ENCODE measurements around the gene HCST.

HCST gene

DNA sequence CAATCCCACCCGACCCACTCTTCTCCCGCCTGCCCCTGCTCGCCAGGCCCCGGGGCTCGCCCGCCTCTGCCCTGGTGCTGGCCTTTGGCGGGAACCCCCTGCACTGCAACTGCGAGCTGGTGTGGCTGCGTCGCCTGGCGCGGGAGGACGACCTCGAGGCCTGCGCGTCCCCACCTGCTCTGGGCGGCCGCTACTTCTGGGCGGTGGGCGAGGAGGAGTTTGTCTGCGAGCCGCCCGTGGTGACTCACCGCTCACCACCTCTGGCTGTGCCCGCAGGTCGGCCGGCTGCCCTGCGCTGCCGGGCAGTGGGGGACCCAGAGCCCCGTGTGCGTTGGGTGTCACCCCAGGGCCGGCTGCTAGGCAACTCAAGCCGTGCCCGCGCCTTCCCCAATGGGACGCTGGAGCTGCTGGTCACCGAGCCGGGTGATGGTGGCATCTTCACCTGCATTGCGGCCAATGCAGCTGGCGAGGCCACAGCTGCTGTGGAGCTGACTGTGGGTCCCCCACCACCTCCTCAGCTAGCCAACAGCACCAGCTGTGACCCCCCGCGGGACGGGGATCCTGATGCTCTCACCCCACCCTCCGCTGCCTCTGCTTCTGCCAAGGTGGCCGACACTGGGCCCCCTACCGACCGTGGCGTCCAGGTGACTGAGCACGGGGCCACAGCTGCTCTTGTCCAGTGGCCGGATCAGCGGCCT is 37.9 kb downstream of the HCST start:
- TF ChIP-seq SPI1 (IDR thresholded peaks at IDR 0.05; ENCODE audit: borderline replicate concordance, low read depth) (no peak), POLR2AphosphoS5 (IDR thresholded peaks at IDR 0.05; ENCODE audit: low read depth) (no peak), GABPA (IDR thresholded peaks at IDR 0.05; ENCODE audit: low read depth) (no peak)
- TF ChIP-seq, protein P1, sequence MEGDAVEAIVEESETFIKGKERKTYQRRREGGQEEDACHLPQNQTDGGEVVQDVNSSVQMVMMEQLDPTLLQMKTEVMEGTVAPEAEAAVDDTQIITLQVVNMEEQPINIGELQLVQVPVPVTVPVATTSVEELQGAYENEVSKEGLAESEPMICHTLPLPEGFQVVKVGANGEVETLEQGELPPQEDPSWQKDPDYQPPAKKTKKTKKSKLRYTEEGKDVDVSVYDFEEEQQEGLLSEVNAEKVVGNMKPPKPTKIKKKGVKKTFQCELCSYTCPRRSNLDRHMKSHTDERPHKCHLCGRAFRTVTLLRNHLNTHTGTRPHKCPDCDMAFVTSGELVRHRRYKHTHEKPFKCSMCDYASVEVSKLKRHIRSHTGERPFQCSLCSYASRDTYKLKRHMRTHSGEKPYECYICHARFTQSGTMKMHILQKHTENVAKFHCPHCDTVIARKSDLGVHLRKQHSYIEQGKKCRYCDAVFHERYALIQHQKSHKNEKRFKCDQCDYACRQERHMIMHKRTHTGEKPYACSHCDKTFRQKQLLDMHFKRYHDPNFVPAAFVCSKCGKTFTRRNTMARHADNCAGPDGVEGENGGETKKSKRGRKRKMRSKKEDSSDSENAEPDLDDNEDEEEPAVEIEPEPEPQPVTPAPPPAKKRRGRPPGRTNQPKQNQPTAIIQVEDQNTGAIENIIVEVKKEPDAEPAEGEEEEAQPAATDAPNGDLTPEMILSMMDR (IDR thresholded peaks at IDR 0.05; ENCODE audit: insufficient read depth, low read length), result no peak
- TF ChIP-seq, protein P2, sequence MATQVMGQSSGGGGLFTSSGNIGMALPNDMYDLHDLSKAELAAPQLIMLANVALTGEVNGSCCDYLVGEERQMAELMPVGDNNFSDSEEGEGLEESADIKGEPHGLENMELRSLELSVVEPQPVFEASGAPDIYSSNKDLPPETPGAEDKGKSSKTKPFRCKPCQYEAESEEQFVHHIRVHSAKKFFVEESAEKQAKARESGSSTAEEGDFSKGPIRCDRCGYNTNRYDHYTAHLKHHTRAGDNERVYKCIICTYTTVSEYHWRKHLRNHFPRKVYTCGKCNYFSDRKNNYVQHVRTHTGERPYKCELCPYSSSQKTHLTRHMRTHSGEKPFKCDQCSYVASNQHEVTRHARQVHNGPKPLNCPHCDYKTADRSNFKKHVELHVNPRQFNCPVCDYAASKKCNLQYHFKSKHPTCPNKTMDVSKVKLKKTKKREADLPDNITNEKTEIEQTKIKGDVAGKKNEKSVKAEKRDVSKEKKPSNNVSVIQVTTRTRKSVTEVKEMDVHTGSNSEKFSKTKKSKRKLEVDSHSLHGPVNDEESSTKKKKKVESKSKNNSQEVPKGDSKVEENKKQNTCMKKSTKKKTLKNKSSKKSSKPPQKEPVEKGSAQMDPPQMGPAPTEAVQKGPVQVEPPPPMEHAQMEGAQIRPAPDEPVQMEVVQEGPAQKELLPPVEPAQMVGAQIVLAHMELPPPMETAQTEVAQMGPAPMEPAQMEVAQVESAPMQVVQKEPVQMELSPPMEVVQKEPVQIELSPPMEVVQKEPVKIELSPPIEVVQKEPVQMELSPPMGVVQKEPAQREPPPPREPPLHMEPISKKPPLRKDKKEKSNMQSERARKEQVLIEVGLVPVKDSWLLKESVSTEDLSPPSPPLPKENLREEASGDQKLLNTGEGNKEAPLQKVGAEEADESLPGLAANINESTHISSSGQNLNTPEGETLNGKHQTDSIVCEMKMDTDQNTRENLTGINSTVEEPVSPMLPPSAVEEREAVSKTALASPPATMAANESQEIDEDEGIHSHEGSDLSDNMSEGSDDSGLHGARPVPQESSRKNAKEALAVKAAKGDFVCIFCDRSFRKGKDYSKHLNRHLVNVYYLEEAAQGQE (IDR thresholded peaks at IDR 0.05; ENCODE audit: insufficient replicate concordance, low read depth), result no peak
- Histone ChIP-seq H3K27me3 (ENCODE audit: insufficient read depth, poor library complexity, severe bottlenecking) (peaks cover 19% of the 10 kb centered on the region), H3K27ac (replicated peaks) (no peak overlapping the region), H3K4me3 (replicated peaks; ENCODE audit: insufficient read depth, low read length) (no peak overlapping the region)
- no peak for DNase-seq (ENCODE audit: low read depth in 1 of 2, low spot score in 1 of 2)

DNA sequence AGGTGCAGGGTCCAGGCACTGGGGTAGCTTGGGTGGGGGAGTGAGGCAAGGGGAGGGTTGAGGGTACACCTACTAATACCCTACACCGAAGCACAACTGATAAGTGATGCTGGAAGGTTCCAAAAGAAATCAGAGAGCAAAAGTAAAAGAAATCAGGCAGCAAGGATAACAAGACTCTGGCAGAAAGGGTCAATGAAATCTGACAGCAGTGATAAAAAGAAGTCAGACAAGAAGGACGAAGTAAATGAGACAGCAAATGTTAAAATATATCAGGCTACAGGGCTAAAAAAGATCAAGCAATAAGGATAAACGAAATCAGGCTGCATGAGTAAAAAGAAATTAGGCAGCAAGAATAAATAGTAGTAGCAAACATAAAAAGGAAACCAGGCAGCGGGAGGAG is 38.5 kb downstream of the HCST start:
- TF ChIP-seq, protein P2 (IDR thresholded peaks at IDR 0.05; ENCODE audit: insufficient replicate concordance, low read depth), result no peak
- no peak for TF ChIP-seq GABPA (IDR thresholded peaks at IDR 0.05; ENCODE audit: low read depth)
- no peak for TF ChIP-seq POLR2AphosphoS5 (IDR thresholded peaks at IDR 0.05; ENCODE audit: low read depth)
- TF ChIP-seq, protein P1 (IDR thresholded peaks at IDR 0.05; ENCODE audit: insufficient read depth, low read length), result no peak
- no peak for TF ChIP-seq SPI1 (IDR thresholded peaks at IDR 0.05; ENCODE audit: borderline replicate concordance, low read depth)
- Histone ChIP-seq H3K4me3 (replicated peaks; ENCODE audit: insufficient read depth, low read length) (no peak overlapping the region), H3K27me3 (ENCODE audit: insufficient read depth, poor library complexity, severe bottlenecking) (peaks cover 15% of the 10 kb centered on the region), H3K27ac (replicated peaks) (no peak overlapping the region)
- no peak for DNase-seq (ENCODE audit: low read depth in 1 of 2, low spot score in 1 of 2)

DNA sequence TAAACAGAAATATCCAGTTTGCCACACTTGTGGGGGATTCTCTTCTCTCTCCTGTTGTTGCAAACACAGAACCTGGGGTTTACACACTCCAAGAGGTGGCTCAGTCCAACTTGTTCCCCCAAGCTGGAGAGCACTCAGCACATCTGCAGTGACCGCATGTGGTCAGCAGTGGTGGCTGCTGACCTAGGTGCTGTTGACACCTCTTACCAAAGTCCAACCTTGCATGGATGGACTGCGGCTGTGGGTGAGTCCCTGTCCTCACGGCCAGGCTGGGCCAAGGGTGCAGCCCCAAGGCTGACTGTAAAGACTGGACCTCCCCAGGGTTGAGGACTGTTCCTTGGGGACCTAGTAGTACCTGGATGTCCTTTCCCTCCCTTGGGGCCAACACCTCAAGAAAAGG is 39.9 kb downstream of the HCST start:
- no peak for TF ChIP-seq SPI1 (IDR thresholded peaks at IDR 0.05; ENCODE audit: borderline replicate concordance, low read depth)
- no peak for TF ChIP-seq GABPA (IDR thresholded peaks at IDR 0.05; ENCODE audit: low read depth)
- no peak for TF ChIP-seq POLR2AphosphoS5 (IDR thresholded peaks at IDR 0.05; ENCODE audit: low read depth)
- TF ChIP-seq, protein P2 (IDR thresholded peaks at IDR 0.05; ENCODE audit: insufficient replicate concordance, low read depth), result no peak
- TF ChIP-seq, protein P1 (IDR thresholded peaks at IDR 0.05; ENCODE audit: insufficient read depth, low read length), result no peak
- Histone ChIP-seq H3K27ac (replicated peaks) (no peak overlapping the region), H3K4me3 (replicated peaks; ENCODE audit: insufficient read depth, low read length) (no peak overlapping the region), H3K27me3 (ENCODE audit: insufficient read depth, poor library complexity, severe bottlenecking) (peaks cover 6% of the 10 kb centered on the region)
- DNase-seq (ENCODE audit: low read depth in 1 of 2, low spot score in 1 of 2), result no peak

Data from HL-60 (cell line).